GM21786 (cell line): ENCODE data around the gene MAP3K14.
A peak's percentile ranks its signal among the peaks of the same experiment; 100 is the strongest.

Experiments used
- ATAC-seq: cut with Tn5 transposase; IDR thresholded peaks from one replicate; pipeline ENCODE4 v1.9.1; 2021; ENCODE audit not compliant: unreplicated experiment

MAP3K14 gene

GRCh38 chr17:45339646-45340605 lies 23.1 kb upstream of the MAP3K14 start:
- ATAC-seq = no peak

GRCh38 chr17:45338996-45339535 lies 22.2 kb upstream of the MAP3K14 start:
- no peak for ATAC-seq

- ATAC-seq = no peak
These were observed 21.4 kb upstream of the MAP3K14 start for GRCh38 chr17:45338023-45338781.

GRCh38 chr17:45336390-45337182 lies 19.8 kb upstream of the MAP3K14 start:
- ATAC-seq = no peak

GRCh38 chr17:45335721-45336120 lies 18.9 kb upstream of the MAP3K14 start:
- ATAC-seq = no peak

- no peak for ATAC-seq
These were observed 18.2 kb upstream of the MAP3K14 start for GRCh38 chr17:45334701-45335677.

- no peak for ATAC-seq
These were observed 17.4 kb upstream of the MAP3K14 start for GRCh38 chr17:45334231-45334630.

GRCh38 chr17:45333702-45334092 lies 16.9 kb upstream of the MAP3K14 start:
- ATAC-seq = no peak

- ATAC-seq = peak; percentile 48
These were observed 16.3 kb upstream of the MAP3K14 start for GRCh38 chr17:45332989-45333701.

- no peak for ATAC-seq
These were observed 15.7 kb upstream of the MAP3K14 start for GRCh38 chr17:45332505-45332904.

- ATAC-seq = no peak
These were observed 9.8 kb upstream of the MAP3K14 start for GRCh38 chr17:45326626-45327025.

- no peak for ATAC-seq
These were observed 9.0 kb upstream of the MAP3K14 start for GRCh38 chr17:45325810-45326209.

- ATAC-seq = no peak
These were observed 7.5 kb upstream of the MAP3K14 start for GRCh38 chr17:45324336-45324735.

GRCh38 chr17:45322168-45322567 lies 5.3 kb upstream of the MAP3K14 start:
- no peak for ATAC-seq

- ATAC-seq = no peak
These were observed 4.2 kb upstream of the MAP3K14 start for GRCh38 chr17:45320931-45321461.

- ATAC-seq = no peak
These were observed 3.6 kb upstream of the MAP3K14 start for GRCh38 chr17:45320349-45320930.

- ATAC-seq = no peak
These were observed 2.5 kb upstream of the MAP3K14 start for GRCh38 chr17:45319239-45319703.

- no peak for ATAC-seq
These were observed 1.9 kb upstream of the MAP3K14 start for GRCh38 chr17:45318561-45319230.
